Measurements from ENCODE around the gene ACAD9. TPM values are rescaled to one million over a fixed set of nuclear protein-coding genes. Genes with fewer than 3 reads are reported as not detected.

ACAD9 gene
- total and polyA plus RNA-seq, 10 of the 15 experiments (the other 5 are each of a cell fraction or from before 2014, with no cell fraction given), result 12.7 to 63.1 (median 43.7) TPM

- Histone ChIP-seq H4K20me1 (ENCODE audit: control insufficient read depth, insufficient read depth) (no peaks in the 10 kb centered on the region), H3K27ac (ENCODE audit: control insufficient read depth, insufficient read depth) (no peak overlapping the region), H3K9me3 (replicated peaks; ENCODE audit: control insufficient read depth, insufficient read depth, low read length) (no peaks in the 10 kb centered on the region; the same call in 2 of the 3 replicates), H2AFZ (ENCODE audit: control insufficient read depth, low read depth, low read length) (no peak overlapping the region), H3K4me2 (ENCODE audit: control insufficient read depth, insufficient read depth) (no peak overlapping the region), H3K4me1 (ENCODE audit: control insufficient read depth, insufficient read depth, low read length) (peaks cover 10% of the 10 kb centered on the region; the same call in 1 of the 2 replicates), H3K4me3 (no peak overlapping the region), H3K9ac (ENCODE audit: control insufficient read depth, insufficient read depth, low read length) (no peak overlapping the region), H3K79me2 (ENCODE audit: control insufficient read depth, insufficient read depth, low read length) (peaks cover 18% of the 10 kb centered on the region), H3K27me3 (replicated peaks in 1 of 2; ENCODE audit: control insufficient read depth in 2 of 2, insufficient read depth in 2 of 2, low read length in 1 of 2) (no peaks in the 10 kb centered on the region), H3K36me3 (ENCODE audit: control insufficient read depth in 2 of 2, insufficient read depth in 2 of 2, low read length in 1 of 2) (no peaks in the 10 kb centered on the region)
- ChIA-PET CTCF (interaction anchor here (0.6 to 1.6 kb wide), 10 partner anchors 7 to 372 kb away, joined by 3 to 8 read pairs (median 4); no protein-coding TSS in a partner anchor), RAD21 (ENCODE audit: unreplicated experiment) (interaction anchor here (0.5 to 2.0 kb wide), 4 partner anchors 95 to 371 kb away, joined by 3 to 7 read pairs (median 3); no protein-coding TSS in a partner anchor), SMC1A (ENCODE audit: uncharacterized antibody, unreplicated experiment) (interaction anchor here (1.1 kb wide), 2 partner anchors 70 to 365 kb away, joined by 3 read pairs; no protein-coding TSS in a partner anchor), POLR2A (interaction anchor here (0.5 to 0.8 kb wide), 2 partner anchors 61 to 192 kb away, joined by 3 to 5 read pairs; no protein-coding TSS in a partner anchor)
- TF ChIP-seq SMAD5 (IDR thresholded peaks at IDR 0.05; ENCODE audit: low read depth), result no peak
- ATAC-seq (no peak), FAIRE-seq (no peak), DNase-seq (ENCODE audit: low read depth, low spot score) (no peak)
- intact Hi-C loops (cut with micrococcal nuclease; ENCODE audit: unreplicated experiment), result loop anchor here (5.0 kb wide), 1 partner anchor 373 kb away; the partner anchor contains the start of gene COPG1
- BruUV-seq (replicated peaks), result no TSS peak
- 18% methylated on average over 3 of the region's 3 CpGs for WGBS (ENCODE audit: insufficient coverage, insufficient replicate concordance, low lambda C conversion rate, missing lambda C conversion rate)
- in situ Hi-C loops (cut with MboI), result no loop called here
Measured at GRCh38 chr3:128874481-128875180, 4.8 kb upstream of the ACAD9 start.

GRCh38 chr3:128875556-128876120, 3.8 kb upstream of the ACAD9 start:
- DNase-seq (ENCODE audit: low read depth, low spot score), result no peak
- TF ChIP-seq PBX3 (IDR thresholded peaks at IDR 0.05; ENCODE audit: insufficient replicate concordance, low read depth, low read length) (no peak), SUPT20H (IDR thresholded peaks at IDR 0.05; ENCODE audit: borderline replicate concordance, control insufficient read depth, low read depth, low read length) (no peak), RAD21 (IDR thresholded peaks at IDR 0.05; ENCODE audit: insufficient read depth, low read depth, low read length) (peak; percentile 48), PRDM15 (CRISPR knock-in tag; IDR thresholded peaks at IDR 0.05) (no peak), MEF2B (IDR thresholded peaks at IDR 0.05; ENCODE audit: partially characterized antibody, poor library complexity, severe bottlenecking) (no peak), SMC3 (IDR thresholded peaks at IDR 0.05; ENCODE audit: borderline replicate concordance, low read length) (peak; percentile 23; the same call in 1 of the 2 replicates)

More at GRCh38 chr3:128875556-128876120, 3.8 kb upstream of the ACAD9 start:
- ATAC-seq (peak; percentile 73), FAIRE-seq (no peak)
- peaks cover 15% of the 10 kb centered on the region for H3K4me1 ChIP-seq (ENCODE audit: control insufficient read depth, insufficient read depth, low read length)
- peaks cover 27% of the 10 kb centered on the region for H3K79me2 ChIP-seq (ENCODE audit: control insufficient read depth, insufficient read depth, low read length)
- H3K9ac ChIP-seq (ENCODE audit: control insufficient read depth, insufficient read depth, low read length), result no peak overlapping the region
- POLR2A ChIA-PET, result interaction anchor here (0.5 to 0.8 kb wide), 2 partner anchors 62 to 141 kb away, joined by 3 to 9 read pairs; no protein-coding TSS in a partner anchor
- H3K4me2 ChIP-seq (ENCODE audit: control insufficient read depth, insufficient read depth), result no peak overlapping the region
- H3K9me3 ChIP-seq (replicated peaks; ENCODE audit: control insufficient read depth, insufficient read depth, low read length), result no peaks in the 10 kb centered on the region
- no peaks in the 10 kb centered on the region for H4K20me1 ChIP-seq (ENCODE audit: control insufficient read depth, insufficient read depth)
- RAD21 ChIA-PET (ENCODE audit: unreplicated experiment), result interaction anchor here (0.6 to 2.0 kb wide), 3 partner anchors 94 to 370 kb away, joined by 3 to 7 read pairs (median 3); no protein-coding TSS in a partner anchor
- H2AFZ ChIP-seq (ENCODE audit: control insufficient read depth, low read depth, low read length), result no peak overlapping the region
- intact Hi-C loops (cut with micrococcal nuclease; ENCODE audit: unreplicated experiment), result loop anchor here (5.0 kb wide), 1 partner anchor 372 kb away; the partner anchor contains the start of gene COPG1
- SMC1A ChIA-PET (ENCODE audit: uncharacterized antibody, unreplicated experiment), result interaction anchor here (0.7 to 1.1 kb wide), 4 partner anchors 71 to 364 kb away, joined by 3 to 6 read pairs (median 3); no protein-coding TSS in a partner anchor
- BruUV-seq (replicated peaks), result no TSS peak
- H3K27ac ChIP-seq (ENCODE audit: control insufficient read depth, insufficient read depth), result no peak overlapping the region
- no peak overlapping the region for H3K4me3 ChIP-seq
- WGBS (ENCODE audit: insufficient coverage, insufficient replicate concordance, low lambda C conversion rate, missing lambda C conversion rate), result 72% methylated on average over 12 of the region's 12 CpGs
- H3K27me3 ChIP-seq (replicated peaks in 1 of 2; ENCODE audit: control insufficient read depth in 2 of 2, insufficient read depth in 2 of 2, low read length in 1 of 2), result no peaks in the 10 kb centered on the region
- no peaks in the 10 kb centered on the region for H3K36me3 ChIP-seq (ENCODE audit: control insufficient read depth in 2 of 2, insufficient read depth in 2 of 2, low read length in 1 of 2)
- in situ Hi-C loops (cut with MboI), result no loop called here
- CTCF ChIA-PET, result interaction anchor here (0.6 to 1.6 kb wide), 16 partner anchors 8 to 371 kb away, joined by 3 to 8 read pairs (median 4); no protein-coding TSS in a partner anchor

All from GM12878 (cell line).